SK-N-DZ (cell line): Measurements from ENCODE around the gene ATL2.
"Not testable (repeated sequence)": the region's sequence is repeated elsewhere in the genome, so short reads cannot be mapped to it uniquely, and the experiment has no call there.

Experiments
- DNase-seq: peaks from one replicate; pipeline ENCODE4 v3.0.0-alpha.2; 2015; ENCODE audit warnings: low spot score

The ATL2 gene

DNA sequence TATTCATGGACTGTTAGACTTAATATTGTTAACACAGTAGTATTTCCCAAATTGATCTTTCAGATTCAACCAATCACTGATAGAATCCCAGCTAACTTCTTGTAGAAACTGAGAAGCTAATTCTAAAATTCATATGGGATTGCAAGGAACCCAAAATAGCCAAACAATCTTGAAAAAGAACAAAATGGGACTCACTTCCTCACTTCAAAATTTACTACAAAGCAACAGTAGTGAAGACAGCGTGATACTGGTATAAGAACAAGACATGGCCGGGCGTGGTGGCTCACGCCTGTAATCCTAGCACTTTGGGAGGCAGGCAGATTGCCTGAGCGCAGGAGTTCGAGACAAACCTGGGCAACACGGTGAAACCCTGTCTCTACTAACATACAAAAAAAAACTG, 46.3 kb downstream of the ATL2 start:
- no peak for DNase-seq

DNA sequence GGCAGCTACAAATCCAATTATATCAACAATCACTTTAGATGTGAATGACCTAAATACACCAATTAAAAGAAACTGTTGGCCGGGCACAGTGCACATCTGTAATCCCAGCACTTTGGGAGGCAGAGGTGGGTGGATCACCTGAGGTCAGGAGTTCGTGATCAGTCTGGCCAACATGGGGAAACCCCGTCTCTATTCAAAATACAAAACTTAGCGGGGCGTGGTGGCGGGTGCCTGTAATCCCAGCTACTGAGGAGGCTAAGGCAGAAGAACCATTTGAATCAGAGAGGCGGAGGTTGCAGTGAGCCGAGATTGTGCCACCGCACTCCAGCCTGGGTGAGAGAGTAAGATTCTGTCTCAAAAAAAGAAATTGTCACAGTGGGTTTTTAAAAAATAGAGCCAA, 49.5 kb downstream of the ATL2 start:
- DNase-seq: no peak

DNA sequence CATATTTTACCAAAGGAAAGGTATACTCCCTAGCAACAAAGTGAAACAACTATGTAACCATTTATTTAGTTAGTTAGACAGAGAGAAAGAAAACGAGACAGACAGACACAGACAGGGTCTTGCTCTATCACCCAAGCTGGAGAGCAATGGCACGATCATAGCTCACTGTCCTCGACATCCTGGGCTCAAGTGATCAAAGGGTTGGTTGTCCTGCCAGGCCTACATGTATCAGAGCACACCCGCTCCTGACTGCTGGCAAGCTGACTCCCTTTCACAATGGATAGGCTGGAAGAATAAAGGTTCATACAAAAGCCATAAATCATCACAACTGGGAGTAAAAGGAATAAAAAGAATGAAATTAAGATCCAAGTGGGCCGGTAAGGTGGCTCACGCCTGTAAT, 53.5 kb downstream of the ATL2 start:
- no peak for DNase-seq

DNA sequence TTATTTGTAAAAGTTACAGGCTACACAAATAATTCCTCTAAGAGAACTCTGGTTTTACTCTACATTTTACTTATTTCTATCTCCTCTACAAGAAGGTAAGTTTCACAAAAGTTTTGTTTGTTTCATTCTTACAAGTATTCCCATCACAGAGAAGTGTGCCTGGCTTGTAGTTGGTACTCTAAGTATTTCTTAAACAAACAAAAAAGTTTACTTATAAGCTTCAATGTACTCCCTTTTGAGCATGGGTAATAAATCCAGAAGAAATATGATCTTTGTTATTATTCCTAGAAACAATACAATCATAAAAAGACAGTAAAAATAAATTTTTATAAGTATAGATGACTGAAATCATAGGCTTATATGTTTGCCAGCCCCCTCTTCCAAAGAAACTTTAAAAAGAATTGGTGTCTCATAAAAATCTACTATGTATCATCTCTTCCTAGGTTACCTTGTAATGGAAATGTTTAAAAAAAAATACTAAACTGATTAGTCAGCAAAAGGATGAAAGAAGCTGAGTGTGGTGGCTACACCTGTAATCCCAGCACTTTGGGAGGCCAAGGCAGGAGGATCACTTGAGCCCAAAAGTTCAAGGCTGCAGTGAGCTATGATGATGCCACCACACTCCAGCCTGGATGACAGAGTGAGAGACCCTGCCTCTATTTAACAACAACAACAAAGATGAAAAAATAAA, 54.7 kb downstream of the ATL2 start:
- no peak for DNase-seq

DNA sequence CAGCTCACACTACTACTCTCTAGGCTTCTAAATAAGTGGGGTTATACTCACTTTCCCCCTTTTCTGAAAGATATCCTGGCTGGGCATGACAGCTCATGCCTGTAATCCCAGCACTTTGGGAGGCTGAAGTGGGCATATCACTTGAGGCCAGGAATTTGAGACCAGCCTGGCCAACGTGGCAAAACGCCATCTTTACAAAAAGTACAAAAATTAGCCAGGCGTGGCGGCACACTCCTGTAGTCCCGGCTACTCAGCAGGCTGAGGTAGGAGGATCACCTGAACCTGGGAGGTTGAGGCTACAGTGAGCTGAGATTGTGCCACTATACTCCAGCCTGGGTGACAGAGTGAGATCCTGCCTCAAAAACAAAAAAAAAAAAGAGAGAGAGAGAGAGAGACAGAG, 57.8 kb downstream of the ATL2 start:
- not testable (repeated sequence) for DNase-seq

DNA sequence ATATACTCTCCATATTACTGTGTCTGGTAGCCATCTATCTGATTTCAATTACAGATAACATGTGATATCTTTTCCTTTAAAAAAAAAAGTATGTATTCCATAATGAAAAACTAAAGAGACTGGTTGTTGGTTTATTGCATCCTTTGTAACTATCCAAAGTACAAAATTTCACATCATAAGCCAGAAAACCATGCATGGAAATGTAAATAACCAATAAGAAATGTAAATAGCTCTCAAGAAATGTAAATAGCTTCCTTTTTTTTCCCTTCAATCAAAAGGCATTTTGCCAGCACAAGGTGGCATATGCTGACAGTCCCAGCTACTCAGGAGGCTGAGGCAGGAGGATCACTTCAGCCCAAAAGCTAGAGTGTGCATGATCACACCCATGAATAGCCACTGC, 59.3 kb downstream of the ATL2 start:
- DNase-seq: no peak

DNA sequence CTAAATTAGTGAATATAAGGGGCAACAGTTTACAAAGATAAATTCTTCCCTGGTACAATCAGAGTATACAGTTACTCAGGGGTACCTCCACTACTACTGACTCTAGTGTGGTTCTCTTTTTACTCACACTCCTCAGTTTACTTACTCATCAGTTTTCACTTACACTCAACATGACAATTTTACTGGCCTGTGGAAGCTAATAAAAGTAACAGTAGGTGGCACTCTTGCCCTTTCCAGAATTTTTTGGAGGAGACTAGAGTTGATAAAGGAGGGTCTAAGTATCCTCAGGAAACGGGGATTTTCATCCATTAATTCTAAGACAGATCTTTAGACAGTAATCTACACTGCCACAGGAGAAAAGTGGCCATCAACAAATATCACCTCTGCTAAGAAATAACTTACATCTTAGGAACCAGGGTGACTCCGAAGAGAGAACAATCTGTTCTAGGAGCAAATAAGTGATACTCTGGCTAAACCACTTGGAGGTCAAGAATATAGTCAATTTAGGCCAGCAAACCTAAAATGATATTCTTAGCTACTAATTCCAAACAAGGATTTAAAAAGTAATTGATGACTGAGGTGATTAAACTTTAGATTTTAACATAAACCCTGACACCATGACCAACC, 61.3 kb downstream of the ATL2 start:
- DNase-seq: peak; percentile 61

DNA sequence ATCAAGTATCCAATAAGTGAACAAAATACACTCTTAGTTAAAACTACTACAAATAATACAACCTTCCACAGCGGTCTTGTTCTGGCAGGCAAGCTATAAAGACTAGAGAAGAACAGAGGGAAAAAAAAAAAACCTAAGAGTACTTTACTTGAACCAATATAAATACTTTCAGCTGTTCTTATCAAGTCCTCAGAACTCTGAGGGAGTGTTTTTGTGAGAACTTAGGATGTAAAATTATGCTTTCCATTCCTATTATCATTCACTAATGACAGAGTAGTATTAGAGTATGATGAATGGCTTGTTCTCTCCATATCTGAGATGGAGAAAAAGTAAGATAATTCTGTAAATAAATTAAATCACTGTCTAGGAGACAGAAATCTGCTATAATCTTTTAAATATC, 68.3 kb downstream of the ATL2 start:
- DNase-seq: no peak

DNA sequence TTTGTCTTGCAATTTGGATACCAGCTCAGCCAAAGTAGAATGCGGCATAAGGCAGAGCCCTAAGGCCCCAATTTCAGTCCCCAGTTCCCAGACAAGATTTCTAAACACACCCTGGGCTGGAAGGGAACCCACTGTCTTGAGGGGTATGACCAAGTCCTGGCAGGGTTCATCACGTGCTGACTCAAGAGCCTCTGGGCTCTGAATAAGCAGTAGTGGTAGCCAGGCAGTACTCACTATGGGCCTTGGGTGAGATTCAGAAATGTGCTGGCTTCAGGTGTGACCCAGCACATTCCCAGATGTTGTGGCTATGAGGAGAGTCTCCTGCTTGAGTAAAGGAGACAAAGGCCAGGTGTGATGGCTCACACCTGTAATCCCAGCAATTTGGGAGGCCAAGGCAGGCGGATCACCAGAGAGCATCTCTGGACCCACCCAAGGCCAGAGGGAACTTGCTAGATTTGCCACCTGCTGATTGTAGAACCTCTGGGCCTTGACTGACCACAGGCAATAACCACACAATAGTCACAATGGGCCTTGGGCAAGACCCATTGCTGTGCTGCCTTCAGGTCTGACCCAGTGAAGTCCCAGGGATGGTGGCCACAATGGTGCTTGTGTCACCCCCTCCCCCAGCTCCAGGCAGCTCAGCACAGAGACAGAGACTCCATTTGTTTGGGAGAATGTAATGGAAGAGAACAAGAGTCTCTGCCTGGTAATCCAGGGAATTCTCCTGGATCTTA, 74.9 kb downstream of the ATL2 start:
- DNase-seq: no peak

DNA sequence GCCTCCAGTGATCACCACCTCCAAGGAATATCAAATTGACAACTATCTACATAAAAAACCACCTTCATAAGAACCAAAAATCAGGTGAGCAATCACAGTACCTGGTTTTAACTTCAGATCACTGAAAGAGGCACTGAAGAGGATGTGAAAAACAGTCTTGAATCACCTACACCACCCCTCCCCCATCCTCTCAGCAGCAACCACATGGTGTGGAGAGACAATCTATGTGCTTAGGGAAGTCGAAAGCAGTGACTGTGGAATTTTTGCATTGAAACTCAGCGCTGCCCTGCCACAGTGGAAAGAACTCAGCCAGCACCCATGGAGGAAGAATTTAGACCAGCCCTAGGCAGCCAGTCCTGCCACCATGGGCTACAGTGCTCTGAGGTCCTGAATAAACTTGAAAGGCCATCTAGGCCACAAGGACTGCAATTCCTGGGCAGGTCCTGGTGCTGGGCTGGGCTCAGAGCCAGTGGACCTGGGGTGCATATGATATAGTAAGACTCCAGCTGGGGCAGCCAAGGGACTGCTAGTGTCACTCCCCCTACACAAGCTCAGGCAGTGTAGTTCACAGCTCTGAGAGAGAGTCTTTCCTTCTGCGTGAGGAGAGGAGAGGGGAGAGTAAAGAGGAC, 75.6 kb downstream of the ATL2 start:
- no peak for DNase-seq

DNA sequence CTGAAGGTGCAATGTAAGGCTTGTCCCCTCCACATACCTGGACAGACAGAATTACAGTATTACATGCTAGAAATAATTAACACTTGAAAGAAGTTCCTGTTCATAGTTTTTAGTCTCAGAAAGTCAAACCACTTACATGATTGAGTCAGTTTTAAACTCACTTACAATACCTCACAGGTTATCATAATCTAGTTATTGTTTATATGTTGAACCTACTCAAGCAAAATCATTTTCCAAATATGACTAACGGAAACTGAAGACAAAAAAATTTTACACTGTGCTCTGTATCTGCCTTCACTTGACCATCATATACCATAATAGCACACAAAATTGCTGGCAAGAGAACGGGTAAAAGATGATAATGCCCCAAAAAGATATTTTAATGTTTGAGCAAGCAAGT, 78.5 kb downstream of the ATL2 start:
- DNase-seq: no peak

DNA sequence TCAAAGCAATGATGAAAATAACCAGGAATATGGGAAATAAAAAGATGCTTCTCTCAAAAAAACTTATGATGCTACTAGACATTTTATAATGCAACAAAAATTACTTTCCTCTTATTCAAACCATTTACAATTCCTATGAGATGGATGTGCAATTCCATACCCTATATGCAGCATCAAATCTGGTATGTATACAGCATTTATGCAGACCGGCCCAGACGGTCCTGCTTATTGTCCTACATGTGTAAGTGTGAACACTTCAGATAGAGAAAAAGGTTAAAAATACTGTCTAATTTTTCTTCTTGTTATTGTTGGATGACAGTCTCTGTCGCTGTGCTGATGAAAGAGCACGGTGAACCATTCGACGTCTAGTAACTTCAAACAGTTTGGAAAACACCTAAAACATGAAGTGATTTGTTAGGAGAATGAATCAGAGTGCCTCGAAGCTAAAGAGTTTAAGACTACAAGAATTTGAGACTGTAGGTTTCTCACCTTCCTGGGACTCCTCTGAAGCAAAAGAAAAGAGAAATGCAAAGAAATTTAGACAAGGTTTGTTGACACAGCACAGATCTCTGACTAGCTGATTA, 80.8 kb downstream of the ATL2 start:
- no peak for DNase-seq

DNA sequence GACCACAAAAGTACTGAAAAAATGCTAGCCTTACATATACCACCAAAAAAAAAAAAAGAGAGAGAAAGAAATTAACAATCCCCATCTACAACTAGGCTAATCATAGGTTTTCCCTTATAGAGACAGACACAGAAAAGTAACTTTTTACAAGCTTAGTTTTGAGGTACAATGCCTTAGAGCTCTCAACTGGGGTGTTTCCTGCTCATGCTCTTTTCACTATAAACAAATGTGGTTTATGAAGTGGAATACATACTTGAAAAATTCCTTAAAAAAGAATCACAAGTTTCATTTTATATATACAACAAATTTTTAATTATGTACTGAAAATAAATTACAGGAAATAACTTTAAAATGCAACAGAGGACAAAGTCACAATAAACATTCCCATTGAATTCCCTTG, 82.5 kb downstream of the ATL2 start:
- no peak for DNase-seq

DNA sequence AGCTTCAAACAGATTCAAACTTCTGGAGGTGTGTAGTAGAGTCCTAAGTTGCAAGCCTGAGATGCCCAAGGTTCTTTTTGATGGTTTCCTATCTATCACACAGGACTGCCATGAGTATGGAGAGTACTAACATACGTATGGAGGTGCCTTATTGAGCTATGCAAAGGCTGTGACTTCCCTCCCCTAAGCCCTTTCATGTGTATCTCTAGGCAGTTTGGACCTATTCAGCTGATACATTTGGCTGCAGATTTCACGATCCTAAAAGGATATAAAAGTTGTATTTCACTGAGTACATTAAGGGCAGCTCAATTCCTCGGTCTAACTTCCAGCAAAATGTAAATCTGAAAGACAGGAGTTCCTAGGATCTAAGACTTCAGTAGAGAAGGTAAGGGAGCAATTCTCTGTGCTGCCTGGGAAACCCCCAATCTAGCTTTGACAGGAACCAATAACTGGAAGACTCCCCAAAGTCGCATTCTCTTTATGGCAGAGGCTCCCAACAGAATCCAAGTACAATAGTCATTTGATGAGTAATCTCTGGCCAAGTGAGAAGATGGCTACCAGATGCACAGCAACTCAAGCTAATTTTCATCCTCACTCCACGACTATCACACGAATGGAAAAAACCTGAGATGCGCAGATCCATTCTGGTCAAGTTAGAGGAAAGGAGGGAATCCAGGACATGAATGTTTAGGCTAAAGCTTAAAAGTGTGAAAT, 83.8 kb downstream of the ATL2 start:
- DNase-seq: no peak

DNA sequence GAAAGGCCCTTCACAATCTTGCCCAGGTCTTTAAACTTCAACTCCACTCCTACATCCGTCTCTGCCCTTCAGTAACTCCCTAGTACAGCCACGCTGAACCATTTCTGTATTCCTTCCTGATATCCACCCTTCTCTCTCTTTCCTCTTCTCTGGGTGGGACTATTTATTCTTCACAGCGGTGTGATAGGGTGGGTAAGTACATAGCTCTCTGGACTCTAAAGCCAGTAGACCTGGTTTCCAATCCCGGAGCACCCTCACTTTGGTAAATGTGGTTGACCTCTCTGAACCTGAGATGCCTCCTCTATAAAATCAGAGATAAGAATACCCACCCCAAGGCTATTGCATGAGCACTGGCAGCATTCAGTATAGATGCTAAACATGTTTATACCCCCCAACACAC, 86.7 kb downstream of the ATL2 start:
- DNase-seq: no peak

DNA sequence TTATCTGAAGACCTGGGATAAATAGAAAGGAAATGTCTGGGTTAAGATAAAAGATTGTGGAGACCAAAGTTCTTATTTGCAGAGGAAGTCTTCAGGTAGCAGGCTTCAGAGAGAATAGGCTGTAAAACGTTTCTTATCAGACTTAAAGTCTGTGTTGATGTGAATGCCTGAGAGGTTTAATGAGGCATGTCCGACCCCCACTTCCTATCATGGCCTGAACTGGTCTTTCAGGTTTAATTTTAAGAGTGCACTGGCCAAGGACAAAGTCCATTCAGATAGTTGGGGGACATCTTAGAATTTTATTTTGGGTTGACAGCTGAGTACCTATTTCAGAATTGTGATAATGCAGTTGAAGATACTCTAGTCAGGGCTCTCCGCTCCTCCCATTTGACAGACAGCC, 92.1 kb downstream of the ATL2 start:
- DNase-seq: no peak

DNA sequence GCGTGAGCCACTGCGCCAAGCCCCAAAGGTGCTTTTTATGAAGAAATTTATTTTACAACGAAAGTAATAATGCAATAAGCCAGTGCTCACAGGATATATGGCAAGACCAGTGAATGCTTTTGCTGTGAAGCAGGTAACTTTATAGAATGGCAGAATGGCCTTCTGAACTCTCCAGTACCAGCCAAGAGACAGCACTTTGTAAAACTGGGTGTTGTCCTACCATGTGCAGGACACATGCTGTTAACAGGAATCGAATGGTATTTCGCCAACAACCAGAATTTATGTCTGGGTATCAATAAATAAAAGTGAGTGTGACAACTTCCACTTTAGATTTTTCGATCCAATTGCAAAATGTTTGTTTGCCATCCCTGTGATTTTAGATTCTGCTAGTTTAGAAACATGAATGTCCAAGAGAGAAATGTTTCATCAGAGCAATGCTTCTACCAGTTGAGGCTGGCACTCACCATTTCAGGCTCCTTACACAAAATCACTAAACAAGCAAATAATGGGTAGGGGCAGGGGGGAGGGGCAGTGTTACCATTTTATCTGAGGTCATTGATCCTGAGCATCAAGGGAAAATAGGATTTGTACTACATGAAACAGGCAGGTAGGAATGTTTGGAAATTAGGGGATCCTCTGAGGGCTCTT, 95.9 kb downstream of the ATL2 start:
- DNase-seq: no peak

DNA sequence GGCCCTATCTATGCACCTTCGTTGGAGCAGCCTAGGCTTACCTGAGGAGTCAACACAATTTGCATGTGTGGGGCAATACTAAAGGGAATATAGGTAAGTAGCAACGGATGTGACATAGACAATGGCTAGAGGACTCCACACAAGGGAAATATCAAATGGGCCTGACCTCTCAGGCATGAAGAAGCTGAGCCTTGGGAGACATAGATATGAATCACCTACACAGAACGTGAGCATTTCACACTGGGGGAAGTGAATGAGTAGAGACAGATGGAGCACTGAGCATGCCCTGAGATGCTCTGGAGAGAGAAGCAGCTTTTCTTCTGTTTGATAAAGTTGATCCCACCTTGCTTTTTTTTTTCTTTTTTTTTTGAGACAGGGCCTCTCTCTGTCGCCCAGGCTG, 97.9 kb downstream of the ATL2 start:
- no peak for DNase-seq

DNA sequence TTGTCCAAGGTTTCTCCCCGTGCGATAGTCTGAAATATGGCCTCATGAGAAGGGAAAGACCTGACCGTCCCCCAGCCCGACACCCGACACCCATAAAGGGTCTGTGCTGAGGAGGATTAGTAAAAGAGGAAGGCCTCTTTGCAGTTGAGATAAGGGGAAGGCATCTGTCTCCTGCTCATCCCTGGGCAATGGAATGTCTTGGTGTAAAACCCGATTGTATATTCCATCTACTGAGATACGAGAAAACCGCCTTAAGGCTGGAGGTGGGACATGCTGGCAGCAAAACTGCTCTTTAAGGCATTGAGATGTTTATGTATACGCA, 99.0 kb downstream of the ATL2 start:
- DNase-seq: not testable (repeated sequence)

DNA sequence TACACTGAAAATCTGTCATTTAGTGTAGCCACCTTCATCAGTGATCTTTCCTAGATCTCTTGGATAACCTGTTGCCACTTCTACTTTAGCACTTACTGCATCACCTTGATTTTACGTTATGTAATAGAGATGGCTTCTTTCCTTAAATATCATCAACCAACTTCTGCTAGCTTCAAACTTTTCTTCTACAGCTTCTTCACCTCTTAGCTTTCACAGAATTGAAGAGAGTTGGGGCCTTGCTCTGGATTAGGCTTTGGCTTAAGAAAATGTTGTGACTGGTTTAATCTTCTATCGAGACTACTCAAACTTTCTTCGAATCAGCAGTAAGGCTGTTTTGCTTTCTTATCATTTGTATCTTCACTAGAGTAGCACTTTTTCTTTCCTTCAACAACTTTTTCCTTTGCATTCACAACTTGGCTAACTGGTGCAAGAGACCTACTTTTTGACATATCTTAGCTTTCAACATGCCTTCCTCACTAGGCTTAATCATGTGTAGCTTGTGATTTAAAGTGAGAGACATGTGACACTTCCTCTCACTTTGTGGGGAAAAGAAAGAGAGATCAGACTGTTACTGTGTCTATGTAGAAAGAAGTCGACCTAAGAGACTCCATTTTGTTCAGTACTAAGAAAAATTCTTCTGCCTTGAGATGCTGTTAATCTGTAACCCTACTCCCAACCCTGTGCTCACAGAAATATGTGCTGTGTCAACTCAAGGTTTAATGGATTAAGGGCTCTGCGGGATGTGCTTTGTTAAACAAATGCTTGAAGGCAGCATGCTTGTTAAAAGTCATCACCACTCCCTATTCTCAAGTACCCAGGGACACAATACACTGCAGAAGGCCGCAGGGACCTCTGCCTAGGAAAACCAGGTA, 99.6 kb downstream of the ATL2 start:
- DNase-seq: no peak
